Suprapubic skin (tissue), 4 donors: ENCODE measurements around the gene TMEM9B.

ENCODE experiments used
- EP300 ChIP-seq: sonication (generic); formaldehyde crosslinking; IDR thresholded peaks from one replicate; pipeline ENCODE4 v1.6.1; 2017; ENCODE audit warnings: antibody characterized with exemption
- POLR2A ChIP-seq, 2 donors: fragments of 450-650 bp; IDR thresholded peaks; one replicate each; pipeline ENCODE4 v1.6.1; 2017; ENCODE audit warnings: antibody characterized with exemption in 2 of 2, mild to moderate bottlenecking in 2 of 2, moderate library complexity in 2 of 2
- POLR2AphosphoS5 ChIP-seq, 3 donors: sonication (generic); formaldehyde crosslinking; IDR thresholded peaks; one replicate each; pipeline ENCODE4 v1.6.1; 2017; ENCODE audit warnings: antibody characterized with exemption in 3 of 3
- TF ChIP-seq, protein P1 (sequence below), 2 donors: fragments of 200-600 bp in 1 of 2; fragments of 450-650 bp in 1 of 2; sonication (generic) in 1 of 2; IDR thresholded peaks; one replicate each; pipeline ENCODE4 v1.5.1; 2016 to 2019; ENCODE audit warnings: antibody characterized with exemption in 2 of 2, mild to moderate bottlenecking in 1 of 2, moderate library complexity in 1 of 2

DNA sequence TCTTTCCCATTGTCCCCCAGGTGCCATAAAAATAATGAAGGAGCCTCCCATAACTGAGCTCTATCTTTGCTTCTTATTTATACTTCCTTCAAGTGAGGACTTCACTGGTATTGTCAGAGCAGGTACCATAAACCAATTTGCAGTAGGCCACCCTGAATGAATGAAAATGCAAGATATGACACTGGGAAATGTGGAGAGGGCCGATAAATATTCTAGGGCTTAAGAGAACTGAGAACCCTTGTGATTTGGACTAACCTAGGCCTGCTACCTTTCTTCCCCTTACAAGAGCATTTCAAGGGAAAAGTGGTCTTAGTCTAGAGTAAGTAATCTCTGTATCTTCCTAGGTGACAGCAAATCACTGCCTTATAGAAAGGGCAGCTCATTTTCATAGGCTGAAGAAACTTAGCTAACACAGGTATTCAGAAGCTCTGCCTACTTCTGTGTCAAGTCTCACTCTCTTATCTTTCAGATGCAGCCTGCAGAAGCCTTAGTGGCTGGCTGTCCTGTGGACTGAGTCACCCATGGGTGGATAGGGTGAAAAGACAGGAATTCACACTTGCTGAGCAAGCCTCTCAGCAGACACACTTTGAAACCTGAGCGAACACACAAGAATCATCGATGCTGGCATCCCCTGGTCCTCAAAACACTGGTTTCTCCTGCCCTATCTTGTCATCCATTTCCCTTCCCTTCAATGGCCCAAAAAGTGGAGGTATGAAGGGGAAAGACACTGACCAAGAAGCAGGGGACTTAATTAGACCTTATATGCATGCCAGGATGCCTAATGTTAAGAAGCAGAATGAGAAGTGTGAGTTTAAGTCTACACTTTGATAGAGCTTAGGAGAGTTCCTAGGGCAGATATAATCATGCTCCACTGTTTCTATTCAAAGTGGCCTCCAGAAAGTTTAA is 24.3 kb upstream of the TMEM9B start:
- TF ChIP-seq, protein P1, sequence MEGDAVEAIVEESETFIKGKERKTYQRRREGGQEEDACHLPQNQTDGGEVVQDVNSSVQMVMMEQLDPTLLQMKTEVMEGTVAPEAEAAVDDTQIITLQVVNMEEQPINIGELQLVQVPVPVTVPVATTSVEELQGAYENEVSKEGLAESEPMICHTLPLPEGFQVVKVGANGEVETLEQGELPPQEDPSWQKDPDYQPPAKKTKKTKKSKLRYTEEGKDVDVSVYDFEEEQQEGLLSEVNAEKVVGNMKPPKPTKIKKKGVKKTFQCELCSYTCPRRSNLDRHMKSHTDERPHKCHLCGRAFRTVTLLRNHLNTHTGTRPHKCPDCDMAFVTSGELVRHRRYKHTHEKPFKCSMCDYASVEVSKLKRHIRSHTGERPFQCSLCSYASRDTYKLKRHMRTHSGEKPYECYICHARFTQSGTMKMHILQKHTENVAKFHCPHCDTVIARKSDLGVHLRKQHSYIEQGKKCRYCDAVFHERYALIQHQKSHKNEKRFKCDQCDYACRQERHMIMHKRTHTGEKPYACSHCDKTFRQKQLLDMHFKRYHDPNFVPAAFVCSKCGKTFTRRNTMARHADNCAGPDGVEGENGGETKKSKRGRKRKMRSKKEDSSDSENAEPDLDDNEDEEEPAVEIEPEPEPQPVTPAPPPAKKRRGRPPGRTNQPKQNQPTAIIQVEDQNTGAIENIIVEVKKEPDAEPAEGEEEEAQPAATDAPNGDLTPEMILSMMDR (IDR thresholded peaks at IDR 0.05): no peak
- TF ChIP-seq POLR2AphosphoS5 (IDR thresholded peaks at IDR 0.05) (no peak), POLR2A (IDR thresholded peaks at IDR 0.05) (no peak), EP300 (no peak)
